ENCODE measurements around the gene COX7A2L.

COX7A2L gene

DNA sequence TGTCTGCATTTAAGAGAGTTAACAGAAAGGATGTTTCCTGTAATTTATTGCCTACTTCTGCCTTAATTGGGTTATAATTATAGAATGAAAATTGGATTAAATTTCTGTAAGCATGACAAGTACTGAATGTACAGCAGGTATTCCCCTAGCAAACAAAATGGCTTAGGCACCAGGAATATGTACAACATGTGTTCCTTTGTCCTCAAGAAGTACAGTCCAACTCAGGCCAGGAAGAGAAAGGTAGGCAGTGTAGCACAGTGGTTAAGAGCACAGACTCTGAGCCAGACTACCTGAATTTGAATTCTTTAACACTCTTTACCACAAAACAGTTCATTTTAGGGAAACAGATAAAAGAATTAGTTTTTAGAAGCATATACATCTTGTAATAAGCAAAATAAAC, 43.1 kb downstream of the COX7A2L start:
- peaks cover 15% of the 10 kb centered on the region; the same call in 1 of the 2 replicates for H3K36me3 ChIP-seq (ENCODE audit: insufficient read depth, low read length)
- no peak overlapping the region for H3K4me3 ChIP-seq (ENCODE audit: low read depth, low read length, poor library complexity, severe bottlenecking)
- H2AFZ ChIP-seq (ENCODE audit: low read length), result no peak overlapping the region
- H3K27me3 ChIP-seq (ENCODE audit: insufficient read depth, low read length), result no peaks in the 10 kb centered on the region
- H3F3A ChIP-seq (ENCODE audit: insufficient read depth, low read length), result no peaks in the 10 kb centered on the region
- no peaks in the 10 kb centered on the region for H3K9me2 ChIP-seq (ENCODE audit: low read depth, low read length)
- no peaks in the 10 kb centered on the region for H4K20me1 ChIP-seq (ENCODE audit: insufficient read depth, low read length)
- H3K9me3 ChIP-seq (ENCODE audit: low read length), result no peaks in the 10 kb centered on the region
- H3K4me2 ChIP-seq (ENCODE audit: low read length), result no peak overlapping the region
- no peak overlapping the region for H3K27ac ChIP-seq (ENCODE audit: low read depth, low read length, poor library complexity, severe bottlenecking)
- TF ChIP-seq, protein P1, sequence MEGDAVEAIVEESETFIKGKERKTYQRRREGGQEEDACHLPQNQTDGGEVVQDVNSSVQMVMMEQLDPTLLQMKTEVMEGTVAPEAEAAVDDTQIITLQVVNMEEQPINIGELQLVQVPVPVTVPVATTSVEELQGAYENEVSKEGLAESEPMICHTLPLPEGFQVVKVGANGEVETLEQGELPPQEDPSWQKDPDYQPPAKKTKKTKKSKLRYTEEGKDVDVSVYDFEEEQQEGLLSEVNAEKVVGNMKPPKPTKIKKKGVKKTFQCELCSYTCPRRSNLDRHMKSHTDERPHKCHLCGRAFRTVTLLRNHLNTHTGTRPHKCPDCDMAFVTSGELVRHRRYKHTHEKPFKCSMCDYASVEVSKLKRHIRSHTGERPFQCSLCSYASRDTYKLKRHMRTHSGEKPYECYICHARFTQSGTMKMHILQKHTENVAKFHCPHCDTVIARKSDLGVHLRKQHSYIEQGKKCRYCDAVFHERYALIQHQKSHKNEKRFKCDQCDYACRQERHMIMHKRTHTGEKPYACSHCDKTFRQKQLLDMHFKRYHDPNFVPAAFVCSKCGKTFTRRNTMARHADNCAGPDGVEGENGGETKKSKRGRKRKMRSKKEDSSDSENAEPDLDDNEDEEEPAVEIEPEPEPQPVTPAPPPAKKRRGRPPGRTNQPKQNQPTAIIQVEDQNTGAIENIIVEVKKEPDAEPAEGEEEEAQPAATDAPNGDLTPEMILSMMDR (IDR thresholded peaks at IDR 0.05; ENCODE audit: low read length), result no peak
- TF ChIP-seq EZH2 (IDR thresholded peaks at IDR 0.05; ENCODE audit: borderline replicate concordance, low read length), result no peak
- no peaks in the 10 kb centered on the region for H3K4me1 ChIP-seq (ENCODE audit: insufficient read depth, low read length, severe bottlenecking)
- no peak overlapping the region for H3K9ac ChIP-seq (ENCODE audit: low read length)
- no peaks in the 10 kb centered on the region for H3K79me2 ChIP-seq (ENCODE audit: insufficient read depth, low read length)

DNA sequence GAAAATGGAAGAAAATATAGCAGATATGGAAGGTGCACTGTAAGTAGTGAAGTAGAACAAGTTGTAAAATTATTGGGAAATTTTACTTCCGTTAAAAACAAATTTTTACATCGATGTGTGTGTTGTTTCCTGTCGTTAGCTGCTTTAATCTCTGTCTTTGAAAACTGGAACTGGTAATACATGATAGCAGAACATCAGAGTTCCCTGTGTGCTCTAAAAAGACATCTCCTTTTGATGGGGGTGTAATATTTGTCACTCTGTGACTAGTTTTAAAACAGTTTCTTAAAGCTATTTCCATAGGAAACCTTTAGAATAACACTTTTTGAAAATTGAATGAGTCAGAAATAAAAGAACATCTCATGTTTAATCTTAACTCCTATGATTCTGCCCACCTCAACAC, 43.5 kb downstream of the COX7A2L start:
- Histone ChIP-seq H3F3A (ENCODE audit: insufficient read depth, low read length) (no peaks in the 10 kb centered on the region), H3K36me3 (ENCODE audit: insufficient read depth, low read length) (peaks cover 15% of the 10 kb centered on the region; the same call in 1 of the 2 replicates), H3K9me2 (ENCODE audit: low read depth, low read length) (no peaks in the 10 kb centered on the region), H3K4me1 (ENCODE audit: insufficient read depth, low read length, severe bottlenecking) (no peaks in the 10 kb centered on the region), H3K4me3 (ENCODE audit: low read depth, low read length, poor library complexity, severe bottlenecking) (no peak overlapping the region), H3K9me3 (ENCODE audit: low read length) (no peaks in the 10 kb centered on the region), H3K4me2 (ENCODE audit: low read length) (no peak overlapping the region), H3K27ac (ENCODE audit: low read depth, low read length, poor library complexity, severe bottlenecking) (no peak overlapping the region), H4K20me1 (ENCODE audit: insufficient read depth, low read length) (no peaks in the 10 kb centered on the region), H2AFZ (ENCODE audit: low read length) (no peak overlapping the region), H3K9ac (ENCODE audit: low read length) (no peak overlapping the region), H3K27me3 (ENCODE audit: insufficient read depth, low read length) (no peaks in the 10 kb centered on the region), H3K79me2 (ENCODE audit: insufficient read depth, low read length) (no peaks in the 10 kb centered on the region)
- TF ChIP-seq, protein P1 (IDR thresholded peaks at IDR 0.05; ENCODE audit: low read length), result no peak
- no peak for TF ChIP-seq EZH2 (IDR thresholded peaks at IDR 0.05; ENCODE audit: borderline replicate concordance, low read length)

DNA sequence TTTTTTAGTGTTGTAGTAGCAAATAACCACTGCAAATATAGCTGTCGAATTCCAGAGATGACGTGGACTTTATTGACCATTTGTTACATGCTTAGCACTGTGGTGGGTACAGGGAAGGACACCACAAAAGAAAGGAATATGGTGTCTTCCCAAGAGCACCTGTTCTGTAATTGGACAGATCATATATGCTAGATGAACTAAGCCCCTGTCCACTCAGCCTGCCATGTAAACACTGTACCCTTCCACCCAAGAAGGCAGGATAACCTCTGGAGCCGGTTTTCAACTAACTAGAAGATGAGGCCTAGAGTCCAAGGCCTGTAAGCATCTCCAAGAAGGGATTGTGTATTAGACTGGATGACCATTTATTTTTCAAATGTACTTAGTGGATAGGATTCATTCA, 44.1 kb downstream of the COX7A2L start:
- Histone ChIP-seq H3K27ac (ENCODE audit: low read depth, low read length, poor library complexity, severe bottlenecking) (no peak overlapping the region), H3K4me3 (ENCODE audit: low read depth, low read length, poor library complexity, severe bottlenecking) (no peak overlapping the region), H3K36me3 (ENCODE audit: insufficient read depth, low read length) (peaks cover 15% of the 10 kb centered on the region; the same call in 1 of the 2 replicates), H3K9me3 (ENCODE audit: low read length) (no peaks in the 10 kb centered on the region), H3K4me2 (ENCODE audit: low read length) (no peak overlapping the region), H3K79me2 (ENCODE audit: insufficient read depth, low read length) (no peaks in the 10 kb centered on the region), H3K9me2 (ENCODE audit: low read depth, low read length) (no peaks in the 10 kb centered on the region), H3K4me1 (ENCODE audit: insufficient read depth, low read length, severe bottlenecking) (no peaks in the 10 kb centered on the region), H2AFZ (ENCODE audit: low read length) (no peak overlapping the region), H4K20me1 (ENCODE audit: insufficient read depth, low read length) (no peaks in the 10 kb centered on the region), H3K9ac (ENCODE audit: low read length) (no peak overlapping the region), H3F3A (ENCODE audit: insufficient read depth, low read length) (no peaks in the 10 kb centered on the region), H3K27me3 (ENCODE audit: insufficient read depth, low read length) (no peaks in the 10 kb centered on the region)
- TF ChIP-seq, protein P1 (IDR thresholded peaks at IDR 0.05; ENCODE audit: low read length), result no peak
- no peak for TF ChIP-seq EZH2 (IDR thresholded peaks at IDR 0.05; ENCODE audit: borderline replicate concordance, low read length)
